ENCODE data around the gene SYT9. TPM values are rescaled to one million over a fixed set of nuclear protein-coding genes. Genes with fewer than 3 reads are reported as not detected.

The SYT9 gene
- total RNA-seq, 1 experiment from 2014 or later: not detected

DNA sequence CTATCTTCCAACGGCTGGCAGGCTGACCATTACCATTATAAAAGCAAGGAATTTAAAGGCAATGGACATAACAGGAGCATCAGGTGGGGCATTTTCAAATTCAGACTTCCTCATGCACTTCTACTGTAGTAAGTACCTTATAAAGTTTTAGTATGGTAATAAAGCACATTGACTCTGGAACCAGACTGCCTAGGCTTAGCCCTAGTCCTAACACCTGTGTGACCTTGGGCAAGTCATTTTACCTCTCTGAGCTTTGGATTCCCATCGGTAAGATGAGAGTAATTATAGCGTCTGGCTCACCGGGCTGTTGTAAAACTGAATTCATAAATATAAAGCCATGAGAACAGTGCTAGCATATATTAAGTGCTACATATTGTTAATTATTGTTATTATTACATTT is 164.4 kb downstream of the SYT9 start:
- no TSS peak for BruUV-seq (replicated peaks)
- no peaks in the 10 kb centered on the region for H3F3A ChIP-seq (ENCODE audit: insufficient read depth, low read depth)
- H3K4me3 ChIP-seq: no peak overlapping the region
- H3K4me1 ChIP-seq (replicated peaks; ENCODE audit: insufficient read depth): peaks cover 11% of the 10 kb centered on the region; the same call in 1 of the 2 replicates
- TF ChIP-seq EZH2 (IDR thresholded peaks at IDR 0.05; ENCODE audit: low read depth): no peak
- TF ChIP-seq, protein P1, sequence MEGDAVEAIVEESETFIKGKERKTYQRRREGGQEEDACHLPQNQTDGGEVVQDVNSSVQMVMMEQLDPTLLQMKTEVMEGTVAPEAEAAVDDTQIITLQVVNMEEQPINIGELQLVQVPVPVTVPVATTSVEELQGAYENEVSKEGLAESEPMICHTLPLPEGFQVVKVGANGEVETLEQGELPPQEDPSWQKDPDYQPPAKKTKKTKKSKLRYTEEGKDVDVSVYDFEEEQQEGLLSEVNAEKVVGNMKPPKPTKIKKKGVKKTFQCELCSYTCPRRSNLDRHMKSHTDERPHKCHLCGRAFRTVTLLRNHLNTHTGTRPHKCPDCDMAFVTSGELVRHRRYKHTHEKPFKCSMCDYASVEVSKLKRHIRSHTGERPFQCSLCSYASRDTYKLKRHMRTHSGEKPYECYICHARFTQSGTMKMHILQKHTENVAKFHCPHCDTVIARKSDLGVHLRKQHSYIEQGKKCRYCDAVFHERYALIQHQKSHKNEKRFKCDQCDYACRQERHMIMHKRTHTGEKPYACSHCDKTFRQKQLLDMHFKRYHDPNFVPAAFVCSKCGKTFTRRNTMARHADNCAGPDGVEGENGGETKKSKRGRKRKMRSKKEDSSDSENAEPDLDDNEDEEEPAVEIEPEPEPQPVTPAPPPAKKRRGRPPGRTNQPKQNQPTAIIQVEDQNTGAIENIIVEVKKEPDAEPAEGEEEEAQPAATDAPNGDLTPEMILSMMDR (conservative IDR thresholded peaks at IDR 0.05): no peak
- ChIA-PET POLR2A (ENCODE audit: unreplicated experiment) (no interaction called here), CTCF (no interaction called here)
- no peaks in the 10 kb centered on the region for H3K9me3 ChIP-seq (ENCODE audit: insufficient read depth, low read depth)
- no peaks in the 10 kb centered on the region for H3K36me3 ChIP-seq (ENCODE audit: low read depth)
- H4K20me1 ChIP-seq (ENCODE audit: insufficient read depth): no peaks in the 10 kb centered on the region
- no peak overlapping the region for H2AFZ ChIP-seq
- no peaks in the 10 kb centered on the region for H3K9me2 ChIP-seq (ENCODE audit: insufficient read depth)
- no peaks in the 10 kb centered on the region for H3K27me3 ChIP-seq (ENCODE audit: insufficient read depth, low read depth)
- no peaks in the 10 kb centered on the region for H3K79me2 ChIP-seq (ENCODE audit: low read depth)
- no peak overlapping the region for H3K4me2 ChIP-seq
- DNase-seq: no peak
- no peak overlapping the region for H3K27ac ChIP-seq
- intact Hi-C loops (cut with micrococcal nuclease; ENCODE audit: unreplicated experiment): no loop called here

DNA sequence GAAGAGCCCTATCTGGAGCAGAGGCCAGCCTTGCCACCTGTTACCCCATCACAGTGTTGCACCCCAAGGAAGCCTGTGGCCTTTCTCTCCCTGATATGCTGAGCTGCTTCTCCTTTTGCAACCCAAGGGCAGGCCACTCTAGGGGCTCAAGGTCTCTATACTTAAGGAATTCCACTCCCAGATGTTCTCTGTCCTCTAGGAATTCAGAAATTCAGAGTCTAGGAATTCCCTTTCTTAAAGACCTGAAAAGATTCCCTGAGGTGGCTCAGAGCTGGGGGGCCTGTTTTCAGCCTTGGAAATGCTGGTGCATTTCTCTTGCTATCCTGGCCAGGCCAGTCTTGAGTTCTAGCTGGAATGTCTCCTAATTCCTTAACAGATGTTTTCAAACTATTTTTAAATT is 165.6 kb downstream of the SYT9 start:
- Histone ChIP-seq H3K36me3 (ENCODE audit: low read depth) (no peaks in the 10 kb centered on the region), H2AFZ (no peak overlapping the region), H3K79me2 (ENCODE audit: low read depth) (no peaks in the 10 kb centered on the region), H3F3A (ENCODE audit: insufficient read depth, low read depth) (no peaks in the 10 kb centered on the region), H3K4me1 (replicated peaks; ENCODE audit: insufficient read depth) (peaks cover 11% of the 10 kb centered on the region; the same call in 1 of the 2 replicates), H3K4me3 (no peak overlapping the region), H4K20me1 (ENCODE audit: insufficient read depth) (no peaks in the 10 kb centered on the region), H3K27me3 (ENCODE audit: insufficient read depth, low read depth) (no peaks in the 10 kb centered on the region), H3K4me2 (no peak overlapping the region), H3K9me3 (ENCODE audit: insufficient read depth, low read depth) (no peaks in the 10 kb centered on the region), H3K27ac (no peak overlapping the region), H3K9me2 (ENCODE audit: insufficient read depth) (no peaks in the 10 kb centered on the region)
- TF ChIP-seq EZH2 (IDR thresholded peaks at IDR 0.05; ENCODE audit: low read depth): no peak
- TF ChIP-seq, protein P1 (conservative IDR thresholded peaks at IDR 0.05): no peak
- CTCF ChIA-PET: no interaction called here
- intact Hi-C loops (cut with micrococcal nuclease; ENCODE audit: unreplicated experiment): no loop called here
- no TSS peak for BruUV-seq (replicated peaks)
- no peak for DNase-seq
- POLR2A ChIA-PET (ENCODE audit: unreplicated experiment): no interaction called here

DNA sequence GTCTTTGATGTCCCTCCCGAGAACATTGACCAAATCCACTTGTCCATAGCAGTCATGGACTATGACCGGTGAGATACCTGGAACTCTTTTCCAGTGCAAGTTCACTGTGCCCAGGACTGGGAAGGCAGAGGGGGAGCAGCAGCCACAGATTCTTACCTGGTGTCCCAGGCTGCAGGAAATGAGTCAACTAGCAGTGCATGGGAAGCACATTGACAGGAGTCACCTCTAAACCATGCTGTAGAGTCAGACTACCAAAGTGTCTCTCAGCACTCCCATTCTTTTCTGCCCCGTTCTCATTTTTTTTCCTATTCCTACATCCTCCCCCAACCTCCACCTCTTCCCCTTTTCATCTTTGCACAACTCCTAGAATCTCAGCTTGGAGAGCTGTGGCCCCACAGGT is 166.4 kb downstream of the SYT9 start:
- no TSS peak for BruUV-seq (replicated peaks)
- DNase-seq: no peak

More for the DNA sequence above, 166.4 kb downstream of the SYT9 start:
- no peaks in the 10 kb centered on the region for H3K9me3 ChIP-seq (ENCODE audit: insufficient read depth, low read depth)
- H3K4me1 ChIP-seq (replicated peaks; ENCODE audit: insufficient read depth): peaks cover 11% of the 10 kb centered on the region; the same call in 1 of the 2 replicates
- intact Hi-C loops (cut with micrococcal nuclease; ENCODE audit: unreplicated experiment): no loop called here
- TF ChIP-seq, protein P1 (conservative IDR thresholded peaks at IDR 0.05): no peak
- TF ChIP-seq EZH2 (IDR thresholded peaks at IDR 0.05; ENCODE audit: low read depth): no peak
- no peaks in the 10 kb centered on the region for H3K79me2 ChIP-seq (ENCODE audit: low read depth)
- no peak overlapping the region for H3K4me2 ChIP-seq
- H2AFZ ChIP-seq: no peak overlapping the region
- H3K27me3 ChIP-seq (ENCODE audit: insufficient read depth, low read depth): no peaks in the 10 kb centered on the region
- H3K36me3 ChIP-seq (ENCODE audit: low read depth): no peaks in the 10 kb centered on the region
- H3K9me2 ChIP-seq (ENCODE audit: insufficient read depth): no peaks in the 10 kb centered on the region
- CTCF ChIA-PET: no interaction called here
- POLR2A ChIA-PET (ENCODE audit: unreplicated experiment): no interaction called here
- H4K20me1 ChIP-seq (ENCODE audit: insufficient read depth): no peaks in the 10 kb centered on the region
- no peaks in the 10 kb centered on the region for H3F3A ChIP-seq (ENCODE audit: insufficient read depth, low read depth)
- no peak overlapping the region for H3K4me3 ChIP-seq
- no peak overlapping the region for H3K27ac ChIP-seq
